ENCODE measurements around the gene CASK.

Gene CASK

GRCh38 chrX:41559235-41560052 lies 363.9 kb downstream of the CASK start:
- no peak for DNase-seq (ENCODE audit: low spot score)

GRCh38 chrX:41558531-41558930 lies 364.8 kb downstream of the CASK start:
- DNase-seq (ENCODE audit: low spot score), result no peak

- DNase-seq (ENCODE audit: low spot score), result no peak
These were observed 366.4 kb downstream of the CASK start for GRCh38 chrX:41556958-41557357.

GRCh38 chrX:41553688-41554087 lies 369.7 kb downstream of the CASK start:
- DNase-seq (ENCODE audit: low spot score), result no peak

- DNase-seq (ENCODE audit: low spot score), result no peak
These were observed 374.9 kb downstream of the CASK start for GRCh38 chrX:41548411-41548810.

- no peak for DNase-seq (ENCODE audit: low spot score)
These were observed 379.7 kb downstream of the CASK start for GRCh38 chrX:41543668-41544067.

- no peak for DNase-seq (ENCODE audit: low spot score)
These were observed 380.3 kb downstream of the CASK start for GRCh38 chrX:41543025-41543424.

GRCh38 chrX:41542536-41542935 lies 380.8 kb downstream of the CASK start:
- DNase-seq (ENCODE audit: low spot score), result no peak

- peak; percentile 32 for DNase-seq (ENCODE audit: low spot score)
These were observed 381.2 kb downstream of the CASK start for GRCh38 chrX:41542135-41542534.

GRCh38 chrX:41541386-41541785 lies 382.0 kb downstream of the CASK start:
- no peak for DNase-seq (ENCODE audit: low spot score)

- no peak for DNase-seq (ENCODE audit: low spot score)
These were observed 384.6 kb downstream of the CASK start for GRCh38 chrX:41538707-41539106.

GRCh38 chrX:41530085-41530484 lies 393.3 kb downstream of the CASK start:
- DNase-seq (ENCODE audit: low spot score), result no peak

GRCh38 chrX:41529221-41529620 lies 394.1 kb downstream of the CASK start:
- no peak for DNase-seq (ENCODE audit: low spot score)

- DNase-seq (ENCODE audit: low spot score), result no peak
These were observed 394.6 kb downstream of the CASK start for GRCh38 chrX:41528784-41529183.

- no peak for DNase-seq (ENCODE audit: low spot score)
These were observed 396.4 kb downstream of the CASK start for GRCh38 chrX:41526925-41527324.

GRCh38 chrX:41526271-41526670 lies 397.1 kb downstream of the CASK start:
- no peak for DNase-seq (ENCODE audit: low spot score)

- no peak for DNase-seq (ENCODE audit: low spot score)
These were observed 400.7 kb downstream of the CASK start for GRCh38 chrX:41522671-41523070.

GRCh38 chrX:41522081-41522480 lies 401.3 kb downstream of the CASK start:
- no peak for DNase-seq (ENCODE audit: low spot score)

- DNase-seq (ENCODE audit: low spot score), result no peak
These were observed 403.9 kb downstream of the CASK start for GRCh38 chrX:41519468-41519867.

GRCh38 chrX:41518841-41519220 lies 404.5 kb downstream of the CASK start:
- DNase-seq (ENCODE audit: low spot score), result no peak

- no peak for DNase-seq (ENCODE audit: low spot score)
These were observed 405.1 kb downstream of the CASK start for GRCh38 chrX:41518127-41518840.

- DNase-seq (ENCODE audit: low spot score), result no peak
These were observed 406.2 kb downstream of the CASK start for GRCh38 chrX:41516999-41517765.

- DNase-seq (ENCODE audit: low spot score), result no peak
These were observed 406.9 kb downstream of the CASK start for GRCh38 chrX:41516456-41516855.

All from SW480 (cell line).